ENCODE measurements around the gene SOX3.

The SOX3 gene

GRCh38 chrX:140504371-140505324 is at the start of gene SOX3:
SOX3 (minus strand) TSS chrX:140505069; CDS start chrX:140505060, 9 bp downstream.
- no peak for DNase-seq

GRCh38 chrX:140548985-140549384 is 44.1 kb upstream of the SOX3 start:
- no peak for DNase-seq

DNA sequence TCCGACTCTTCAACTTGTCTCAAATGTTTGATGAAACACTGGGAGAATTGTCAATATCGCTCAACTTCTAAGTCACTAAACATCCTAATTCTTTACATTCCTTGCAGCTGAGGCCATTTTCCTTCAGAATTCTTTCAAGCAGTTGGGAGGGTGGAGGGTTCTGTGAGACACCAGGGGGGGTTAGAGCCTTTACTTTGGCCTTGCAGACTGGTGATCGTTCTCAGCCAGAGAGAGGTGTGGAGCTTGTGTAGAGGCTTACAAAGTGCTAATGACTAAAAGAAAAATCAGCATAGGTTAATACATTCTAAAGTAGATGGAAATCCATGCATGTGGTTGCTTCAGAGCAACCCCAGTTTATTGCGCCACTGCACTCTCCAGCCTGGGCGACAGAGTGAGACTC is 21.3 kb upstream of the SOX3 start:
- no peak for DNase-seq

- DNase-seq = no peak
Measured at GRCh38 chrX:140525448-140525847, 20.6 kb upstream of the SOX3 start.

GRCh38 chrX:140524556-140524955 is 19.7 kb upstream of the SOX3 start:
- DNase-seq = no peak

DNA sequence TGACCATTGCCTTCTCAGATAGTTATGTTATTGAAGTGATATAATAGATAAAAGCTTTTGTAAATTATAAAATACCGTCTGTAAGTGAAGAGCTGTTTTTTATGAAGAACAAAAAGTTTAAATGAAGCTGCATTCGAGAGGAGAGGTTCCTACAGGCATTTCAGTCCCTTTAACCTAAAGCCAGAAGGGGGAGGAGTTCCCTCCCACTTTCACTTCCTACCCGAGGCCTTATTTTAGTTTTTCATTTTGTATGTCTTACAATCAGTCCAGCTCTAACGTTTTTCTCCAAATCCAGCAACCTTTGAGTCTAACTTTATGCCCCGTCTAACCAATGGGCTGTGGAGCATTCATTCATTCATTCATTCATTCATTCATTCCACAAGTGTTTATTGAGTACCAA is 16.5 kb upstream of the SOX3 start:
- DNase-seq = no peak

- no peak for DNase-seq
Measured at GRCh38 chrX:140514554-140514953, 9.7 kb upstream of the SOX3 start.

GRCh38 chrX:140510895-140511295 is 6.0 kb upstream of the SOX3 start:
- no peak for DNase-seq

GRCh38 chrX:140510306-140510676 is 5.4 kb upstream of the SOX3 start:
- DNase-seq = no peak

- no peak for DNase-seq
Measured at GRCh38 chrX:140509468-140510305, 4.8 kb upstream of the SOX3 start.

- no peak for DNase-seq
Measured at GRCh38 chrX:140508958-140509357, 4.1 kb upstream of the SOX3 start.

- DNase-seq = no peak
Measured at GRCh38 chrX:140507982-140508305, 3.1 kb upstream of the SOX3 start.

- DNase-seq = no peak
Measured at GRCh38 chrX:140507223-140507981, 2.5 kb upstream of the SOX3 start.

- no peak for DNase-seq
Measured at GRCh38 chrX:140505421-140506337, 810 bp upstream of the SOX3 start.

DNA sequence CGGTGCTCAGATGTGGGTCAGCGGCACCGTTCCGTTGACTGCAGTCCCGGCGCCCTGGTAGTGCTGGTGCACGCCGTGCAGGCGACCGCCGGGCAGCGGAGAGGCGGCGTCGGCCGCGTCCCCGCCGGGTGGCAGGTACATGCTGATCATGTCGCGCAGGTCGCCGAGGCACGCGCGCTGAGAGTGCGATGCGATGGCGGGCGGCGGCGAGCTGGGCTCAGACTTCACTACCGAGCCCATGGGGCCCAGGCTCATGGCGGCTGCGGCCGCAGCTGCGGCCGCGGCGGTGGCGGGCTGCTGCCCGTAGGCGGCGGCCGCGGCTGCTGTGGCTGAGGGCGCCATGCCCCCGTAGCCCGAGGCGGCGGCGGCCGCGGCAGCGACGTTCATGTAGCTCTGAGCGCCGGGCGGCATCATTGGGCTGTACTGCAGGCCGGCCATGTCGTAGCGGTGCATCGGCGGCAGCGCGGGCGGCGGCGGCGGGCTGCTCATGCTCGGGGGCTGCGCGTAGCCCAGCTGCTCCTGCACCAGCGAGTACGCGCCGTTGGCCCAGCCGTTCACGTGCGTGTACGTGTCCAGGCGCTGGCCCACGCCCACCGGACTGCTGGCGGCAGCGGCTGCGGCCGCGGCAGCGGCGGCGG is 1.0 kb downstream of the SOX3 start:
- DNase-seq = peak; percentile 20

DNA sequence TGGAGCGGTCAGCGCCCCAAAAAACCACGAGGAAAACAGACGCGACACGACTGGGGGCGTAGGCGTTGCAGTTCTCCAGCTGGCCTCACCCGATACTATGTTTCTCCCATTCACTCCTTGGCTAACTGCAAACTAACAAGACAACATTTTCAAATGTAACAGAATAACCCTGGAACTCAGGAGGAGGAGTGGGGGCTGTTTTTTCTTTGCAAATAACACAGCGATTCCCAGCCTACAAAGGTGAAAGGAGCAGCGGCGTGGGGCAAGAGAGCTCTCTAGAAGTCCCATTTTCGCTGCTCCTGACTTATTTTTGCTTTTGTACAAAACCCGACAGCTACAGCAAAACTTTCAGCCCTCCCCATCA is 1.6 kb downstream of the SOX3 start:
- DNase-seq = no peak

DNA sequence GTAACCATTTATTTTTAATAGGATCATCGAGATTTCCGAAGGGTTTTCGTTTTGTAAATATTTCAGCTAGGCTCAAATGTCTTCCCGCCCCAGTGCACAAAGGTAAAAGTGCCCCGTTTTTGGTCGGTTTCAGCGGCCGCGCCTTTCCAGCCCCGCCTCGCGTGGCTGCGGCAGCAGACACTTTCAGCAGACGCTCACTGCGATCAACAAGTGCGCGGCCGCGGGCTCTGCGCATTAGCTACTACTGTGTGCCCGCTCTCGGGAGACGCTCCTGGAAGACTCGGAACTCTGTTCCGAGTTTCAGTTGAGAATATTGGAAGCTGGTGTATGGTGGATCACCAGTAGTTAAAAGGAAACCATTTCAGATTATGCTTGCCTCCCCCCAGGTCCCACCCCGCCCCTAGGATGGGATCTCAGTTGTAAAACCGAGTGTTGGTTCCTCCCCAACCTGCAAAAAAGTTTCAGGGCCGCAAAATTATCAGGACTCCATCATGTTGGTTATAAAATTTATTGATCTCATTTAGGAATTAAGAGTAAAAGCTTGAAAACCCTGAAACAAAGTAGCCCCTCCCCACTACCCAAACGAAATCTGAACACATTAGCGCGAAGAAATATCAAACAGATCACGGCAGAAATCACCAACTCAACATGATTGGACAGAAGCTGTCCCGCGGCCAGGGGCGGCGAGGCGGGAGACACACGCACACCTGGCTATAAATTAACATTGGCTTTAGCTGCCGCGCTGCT is 2.2 kb downstream of the SOX3 start:
- no peak for DNase-seq

GRCh38 chrX:140501940-140502468 is 2.9 kb downstream of the SOX3 start:
- no peak for DNase-seq

GRCh38 chrX:140501321-140501720 is 3.5 kb downstream of the SOX3 start:
- DNase-seq = no peak

- no peak for DNase-seq
Measured at GRCh38 chrX:140500441-140500840, 4.4 kb downstream of the SOX3 start.

DNA sequence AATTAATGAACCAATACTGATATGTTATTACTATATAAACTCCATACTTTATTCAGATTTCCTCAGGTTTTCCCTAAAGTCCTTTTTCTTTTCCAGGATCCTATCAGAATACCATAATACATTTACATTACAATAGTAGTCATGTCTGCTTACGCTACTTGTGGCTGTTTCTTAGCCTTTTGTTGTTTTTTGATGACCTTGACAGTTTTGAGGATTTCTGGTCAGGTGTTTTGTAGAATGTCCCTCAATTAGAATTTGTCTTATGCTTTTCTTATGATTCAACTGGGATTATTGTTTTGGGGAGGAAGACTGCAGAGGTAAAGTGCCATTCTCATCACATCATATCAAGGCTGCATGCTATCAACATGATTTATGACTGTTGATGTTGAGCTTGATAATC is 9.1 kb downstream of the SOX3 start:
- no peak for DNase-seq

Measured in NCI-H2227 treated with DMSO at 0.1 percent for 48 hours (cell line).